ENCODE results near the gene STAG2. TPM values are rescaled to one million over a fixed set of nuclear protein-coding genes. Genes with fewer than 3 reads are reported as not detected.

The STAG2 gene
- total RNA-seq, 1 donor from 2014 or later = 68.4 TPM

Other genes with a start within 250 kb of the STAG2 start
- gene THOC2, start 228.7 kb upstream of the STAG2 start, total RNA-seq = 108 TPM
- 66.6 TPM for gene XIAP, start 101.7 kb upstream of the STAG2 start, total RNA-seq

All from ureter (tissue), 1 donor.